Upper lobe of left lung (tissue), 4 donors: ENCODE results near the gene PGRMC2.

Experiments used
- CTCF ChIP-seq, 6 experiments: fragments of 450-650 bp in 4 of 6; fragments of 200-600 bp in 2 of 6; sonication (generic) in 2 of 6; IDR thresholded peaks; one replicate each; pipeline ENCODE4 v1.5.1; 2016 to 2019; ENCODE audit warnings: antibody characterized with exemption in 6 of 6
- POLR2A ChIP-seq, 4 donors: fragments of 450-650 bp; IDR thresholded peaks; one replicate each; pipeline ENCODE4 v1.5.1; 2016 to 2017; ENCODE audit warnings: antibody characterized with exemption in 4 of 4, mild to moderate bottlenecking in 2 of 4
- POLR2AphosphoS5 ChIP-seq, 2 donors: sonication (generic); formaldehyde crosslinking; IDR thresholded peaks; one replicate each; pipeline ENCODE4 v1.5.1; 2017; ENCODE audit warnings: antibody characterized with exemption in 2 of 2

GRCh38 chr4:128287871-128288688 is 467 bp upstream of the PGRMC2 start:
- TF ChIP-seq CTCF (IDR thresholded peaks at IDR 0.05) (peak in 5 of 6 experiments; percentile 35 to 82 (median 63)), POLR2A (IDR thresholded peaks at IDR 0.05) (peak in 3 of 4 donors; percentile 32 to 83 (median 50)), POLR2AphosphoS5 (IDR thresholded peaks at IDR 0.05) (peak; percentile 91 to 94)
